Mucosa of stomach (tissue), 1 donor: ENCODE measurements around the gene LRRC4.

Source experiments
- H3K27me3 ChIP-seq: one replicate; pipeline ENCODE4 v1.7.0; 2013; ENCODE audit warnings: mild to moderate bottlenecking, low read length; ENCODE audit not compliant: control insufficient read depth, insufficient read depth
- H3K36me3 ChIP-seq: one replicate; pipeline ENCODE4 v1.7.0; 2013; ENCODE audit warnings: low read length; ENCODE audit not compliant: control insufficient read depth, insufficient read depth
- H3K4me1 ChIP-seq: one replicate; pipeline ENCODE4 v1.7.0; 2013; ENCODE audit warnings: mild to moderate bottlenecking, low read length; ENCODE audit not compliant: control insufficient read depth, insufficient read depth
- H3K4me3 ChIP-seq: one replicate; pipeline ENCODE4 v1.7.0; 2013; ENCODE audit warnings: low read length
- H3K9ac ChIP-seq: one replicate; pipeline ENCODE4 v1.7.0; 2013; ENCODE audit warnings: mild to moderate bottlenecking, low read length, moderate library complexity
- H3K9me3 ChIP-seq: one replicate; pipeline ENCODE4 v1.7.0; 2013; ENCODE audit warnings: mild to moderate bottlenecking, low read length, moderate library complexity; ENCODE audit not compliant: control insufficient read depth
- donor health status: Pancreatic carcinoma.

The LRRC4 gene

DNA sequence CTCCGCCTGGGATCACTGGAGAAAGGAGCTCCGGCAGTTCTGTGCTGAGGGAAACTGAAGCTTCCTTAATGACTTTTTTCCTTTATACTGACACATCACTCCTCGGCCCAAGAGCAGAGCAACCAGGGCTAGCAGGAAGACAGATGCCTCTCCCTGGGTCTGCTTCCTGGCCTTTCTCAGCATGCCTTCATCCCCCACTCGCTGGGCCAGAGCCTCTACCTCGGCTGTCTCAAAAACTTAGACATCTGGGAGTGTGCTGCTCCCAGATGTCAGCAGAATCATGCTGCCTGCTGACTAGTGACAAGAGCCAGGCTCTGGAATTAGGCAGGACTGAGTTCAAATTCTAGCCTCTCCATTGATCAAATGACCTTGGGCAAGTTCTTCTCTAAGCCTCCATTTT lies 24.4 kb upstream of the LRRC4 start:
- Histone ChIP-seq H3K27me3 (no peaks in the 10 kb centered on the region), H3K36me3 (no peaks in the 10 kb centered on the region), H3K9me3 (no peaks in the 10 kb centered on the region), H3K4me1 (peaks cover 7% of the 10 kb centered on the region), H3K4me3 (no peak overlapping the region), H3K9ac (no peak overlapping the region)

DNA sequence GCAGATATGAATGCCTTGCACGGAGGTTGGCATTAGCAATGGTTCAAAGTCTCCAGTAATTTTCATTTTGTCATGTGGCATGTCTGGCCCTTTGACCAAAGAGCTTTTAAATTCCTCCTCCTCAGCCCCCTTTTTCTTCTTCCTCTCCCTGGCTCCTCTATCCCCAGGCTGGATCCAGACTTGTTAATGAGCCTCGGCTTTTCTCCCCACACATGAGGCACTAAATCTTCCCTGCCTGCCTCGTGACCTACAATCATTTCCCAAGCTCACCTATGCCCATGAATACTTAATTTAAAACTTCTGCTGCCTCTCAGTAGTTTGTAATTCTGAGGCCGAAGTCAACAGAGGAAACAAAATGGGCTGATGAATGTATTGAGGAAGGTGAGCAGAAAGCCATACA lies 23.3 kb upstream of the LRRC4 start:
- Histone ChIP-seq H3K9ac (no peak overlapping the region), H3K27me3 (no peaks in the 10 kb centered on the region), H3K4me1 (peaks cover 7% of the 10 kb centered on the region), H3K36me3 (no peaks in the 10 kb centered on the region), H3K4me3 (no peak overlapping the region), H3K9me3 (no peaks in the 10 kb centered on the region)

GRCh38 chr7:128053991-128054390 lies 22.8 kb upstream of the LRRC4 start:
- Histone ChIP-seq H3K36me3 (no peaks in the 10 kb centered on the region), H3K9ac (no peak overlapping the region), H3K9me3 (no peaks in the 10 kb centered on the region), H3K4me1 (peaks cover 7% of the 10 kb centered on the region), H3K4me3 (no peak overlapping the region), H3K27me3 (no peaks in the 10 kb centered on the region)

GRCh38 chr7:128053023-128053422 lies 21.8 kb upstream of the LRRC4 start:
- no peaks in the 10 kb centered on the region for H3K36me3 ChIP-seq
- H3K9ac ChIP-seq = no peak overlapping the region
- peaks cover 7% of the 10 kb centered on the region for H3K4me1 ChIP-seq
- H3K9me3 ChIP-seq = no peaks in the 10 kb centered on the region
- no peak overlapping the region for H3K4me3 ChIP-seq
- H3K27me3 ChIP-seq = no peaks in the 10 kb centered on the region

GRCh38 chr7:128052404-128052803 lies 21.2 kb upstream of the LRRC4 start:
- no peaks in the 10 kb centered on the region for H3K36me3 ChIP-seq
- H3K27me3 ChIP-seq = no peaks in the 10 kb centered on the region
- H3K4me1 ChIP-seq = peaks cover 7% of the 10 kb centered on the region
- H3K9me3 ChIP-seq = no peaks in the 10 kb centered on the region
- H3K4me3 ChIP-seq = no peak overlapping the region
- H3K9ac ChIP-seq = no peak overlapping the region

- Histone ChIP-seq H3K9me3 (no peaks in the 10 kb centered on the region), H3K27me3 (no peaks in the 10 kb centered on the region), H3K4me3 (no peak overlapping the region), H3K9ac (no peak overlapping the region), H3K36me3 (no peaks in the 10 kb centered on the region), H3K4me1 (no peaks in the 10 kb centered on the region)
Measured at GRCh38 chr7:128045766-128046165, 14.5 kb upstream of the LRRC4 start.

DNA sequence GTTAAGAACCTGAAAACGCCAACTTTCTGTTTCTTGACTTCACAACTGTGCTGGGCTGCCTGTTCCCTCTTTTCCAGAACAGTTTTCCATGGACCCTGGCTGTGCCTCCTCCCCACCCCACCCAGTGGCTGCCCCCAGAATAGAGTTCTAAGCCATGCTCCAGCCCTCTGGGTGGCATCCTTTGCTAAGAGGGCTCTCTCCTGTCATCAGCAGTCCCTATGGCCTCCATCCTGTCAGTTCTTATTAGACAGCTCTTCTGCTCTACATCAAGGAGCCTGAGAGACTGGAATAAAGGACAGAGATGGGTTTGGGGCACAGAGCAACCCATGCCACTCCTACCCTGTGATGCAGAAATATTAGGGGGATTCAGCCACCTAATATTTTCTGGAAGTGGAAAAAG lies 13.9 kb upstream of the LRRC4 start:
- H3K9me3 ChIP-seq = no peaks in the 10 kb centered on the region
- H3K4me3 ChIP-seq = no peak overlapping the region
- H3K4me1 ChIP-seq = no peaks in the 10 kb centered on the region
- H3K9ac ChIP-seq = no peak overlapping the region
- H3K27me3 ChIP-seq = no peaks in the 10 kb centered on the region
- H3K36me3 ChIP-seq = no peaks in the 10 kb centered on the region

- Histone ChIP-seq H3K9ac (no peak overlapping the region), H3K9me3 (no peaks in the 10 kb centered on the region), H3K36me3 (no peaks in the 10 kb centered on the region), H3K4me1 (no peaks in the 10 kb centered on the region), H3K27me3 (no peaks in the 10 kb centered on the region), H3K4me3 (no peak overlapping the region)
Measured at GRCh38 chr7:128044064-128044463, 12.8 kb upstream of the LRRC4 start.

- no peak overlapping the region for H3K4me3 ChIP-seq
- no peaks in the 10 kb centered on the region for H3K36me3 ChIP-seq
- H3K4me1 ChIP-seq = no peaks in the 10 kb centered on the region
- no peaks in the 10 kb centered on the region for H3K9me3 ChIP-seq
- H3K27me3 ChIP-seq = no peaks in the 10 kb centered on the region
- H3K9ac ChIP-seq = no peak overlapping the region
Measured at GRCh38 chr7:128042012-128042411, 10.8 kb upstream of the LRRC4 start.

GRCh38 chr7:128041203-128041602 lies 10.0 kb upstream of the LRRC4 start:
- Histone ChIP-seq H3K9me3 (no peaks in the 10 kb centered on the region), H3K4me3 (no peak overlapping the region), H3K9ac (no peak overlapping the region), H3K27me3 (no peaks in the 10 kb centered on the region), H3K4me1 (no peaks in the 10 kb centered on the region), H3K36me3 (no peaks in the 10 kb centered on the region)

GRCh38 chr7:128040205-128040604 lies 9.0 kb upstream of the LRRC4 start:
- Histone ChIP-seq H3K4me1 (no peaks in the 10 kb centered on the region), H3K4me3 (no peak overlapping the region), H3K27me3 (no peaks in the 10 kb centered on the region), H3K9me3 (no peaks in the 10 kb centered on the region), H3K36me3 (no peaks in the 10 kb centered on the region), H3K9ac (no peak overlapping the region)

DNA sequence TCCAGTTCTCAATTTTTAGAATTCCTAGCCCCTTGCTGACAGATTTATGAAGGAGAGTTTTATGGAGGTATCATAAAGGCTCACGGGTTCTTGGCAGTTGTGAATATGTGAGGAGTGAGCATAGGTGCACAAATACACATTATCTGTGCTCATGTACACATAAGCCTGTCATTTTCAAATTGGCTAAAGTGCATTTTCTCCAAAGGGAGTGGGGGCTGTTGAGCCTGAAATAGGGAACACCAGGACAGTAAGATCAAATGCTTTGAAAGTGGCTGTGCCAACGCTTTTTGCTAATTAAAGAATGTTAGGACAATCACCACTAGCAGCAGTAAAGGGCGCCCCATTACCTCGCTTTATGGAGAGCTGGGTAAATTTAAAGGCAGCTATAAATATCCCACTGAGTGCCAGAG lies 8.3 kb upstream of the LRRC4 start:
- Histone ChIP-seq H3K9me3 (no peaks in the 10 kb centered on the region), H3K4me1 (no peaks in the 10 kb centered on the region), H3K4me3 (no peak overlapping the region), H3K36me3 (no peaks in the 10 kb centered on the region), H3K27me3 (no peaks in the 10 kb centered on the region), H3K9ac (no peak overlapping the region)

DNA sequence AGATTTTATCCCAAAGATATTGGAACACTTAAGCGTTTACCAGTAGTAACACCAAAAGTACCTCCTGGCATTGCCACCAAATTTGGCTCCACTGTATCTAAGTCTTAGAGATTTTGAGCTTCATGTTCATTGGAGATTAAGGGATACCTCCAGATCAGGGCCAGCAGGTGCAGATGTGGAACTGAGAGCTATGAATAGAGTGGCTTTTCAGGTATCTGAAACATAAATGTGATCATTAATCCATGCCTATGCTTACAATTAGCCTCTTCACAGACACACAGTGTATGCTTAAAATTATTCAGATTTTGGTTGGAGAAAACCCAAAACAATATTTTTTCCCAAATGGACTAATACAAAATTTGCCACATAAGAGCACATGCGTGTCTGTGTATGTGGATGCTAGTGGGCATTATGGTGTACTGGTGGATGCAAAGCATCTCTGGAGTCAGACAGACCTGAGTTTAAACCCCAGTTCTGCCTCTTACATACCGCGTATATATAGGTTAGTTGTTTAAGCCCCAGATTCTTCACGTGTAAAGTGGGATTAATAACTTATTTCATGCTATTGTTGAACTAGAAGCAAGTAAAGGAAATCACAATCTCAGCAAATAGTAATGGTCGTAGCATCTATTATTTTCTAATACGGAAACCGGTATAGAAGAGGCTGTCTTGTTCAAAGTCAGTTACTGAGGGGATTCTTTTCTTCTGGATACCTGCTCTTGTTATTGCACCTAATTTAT lies 6.8 kb upstream of the LRRC4 start:
- Histone ChIP-seq H3K4me3 (no peak overlapping the region), H3K27me3 (no peaks in the 10 kb centered on the region), H3K9ac (no peak overlapping the region), H3K4me1 (peaks cover 3% of the 10 kb centered on the region), H3K36me3 (no peaks in the 10 kb centered on the region), H3K9me3 (no peaks in the 10 kb centered on the region)
